ENCODE results near the gene DNAH10. TPM values are rescaled to one million over a fixed set of nuclear protein-coding genes. Genes with fewer than 3 reads are reported as not detected.

The DNAH10 gene
- total and polyA plus RNA-seq, 2 experiments from 2014 or later: 0.22 to 0.60 TPM

- TF ChIP-seq CTCF (IDR thresholded peaks at IDR 0.05; ENCODE audit: poor library complexity): no peak
- no peak for TF ChIP-seq EZH2 (IDR thresholded peaks at IDR 0.05; ENCODE audit: borderline replicate concordance)
- no peak for TF ChIP-seq EZH2phosphoT487 (IDR thresholded peaks at IDR 0.05; ENCODE audit: low read depth, severe bottlenecking, unreplicated experiment)
- 93% methylated on average over 7 of the region's 7 CpGs for WGBS (ENCODE audit: low lambda C conversion rate, missing lambda C conversion rate)
- Histone ChIP-seq H3K4me3 (no peak overlapping the region), H3K9me2 (replicated peaks; ENCODE audit: insufficient read depth) (no peaks in the 10 kb centered on the region), H3K4me1 (ENCODE audit: insufficient read depth) (no peaks in the 10 kb centered on the region), H3K36me3 (replicated peaks; ENCODE audit: insufficient read depth, low read depth) (no peaks in the 10 kb centered on the region), H3K27ac (no peak overlapping the region), H3K4me2 (no peak overlapping the region), H3K9me3 (ENCODE audit: low read depth) (no peaks in the 10 kb centered on the region), H2AFZ (no peak overlapping the region), H3K27me3 (no peaks in the 10 kb centered on the region), H4K20me1 (ENCODE audit: insufficient read depth, poor library complexity, severe bottlenecking) (no peaks in the 10 kb centered on the region), H3K79me2 (no peaks in the 10 kb centered on the region)
- DNase-seq (ENCODE audit: low spot score): no peak
Observed at GRCh38 chr12:123935956-123936355, 173.9 kb downstream of the DNAH10 start.

- H3K79me2 ChIP-seq: no peaks in the 10 kb centered on the region
- H3K27ac ChIP-seq: no peak overlapping the region
- H3K9me2 ChIP-seq (replicated peaks; ENCODE audit: insufficient read depth): no peaks in the 10 kb centered on the region
- H3K27me3 ChIP-seq: no peaks in the 10 kb centered on the region
- no peak for TF ChIP-seq CTCF (IDR thresholded peaks at IDR 0.05; ENCODE audit: poor library complexity)
- TF ChIP-seq EZH2phosphoT487 (IDR thresholded peaks at IDR 0.05; ENCODE audit: low read depth, severe bottlenecking, unreplicated experiment): no peak
- TF ChIP-seq EZH2 (IDR thresholded peaks at IDR 0.05; ENCODE audit: borderline replicate concordance): no peak
- no peaks in the 10 kb centered on the region for H4K20me1 ChIP-seq (ENCODE audit: insufficient read depth, poor library complexity, severe bottlenecking)
- WGBS (ENCODE audit: low lambda C conversion rate, missing lambda C conversion rate): 98% methylated on average over 18 of the region's 18 CpGs
- H3K36me3 ChIP-seq (replicated peaks; ENCODE audit: insufficient read depth, low read depth): no peaks in the 10 kb centered on the region
- no peak overlapping the region for H3K4me2 ChIP-seq
- H3K4me1 ChIP-seq (ENCODE audit: insufficient read depth): no peaks in the 10 kb centered on the region
- no peak overlapping the region for H2AFZ ChIP-seq
- DNase-seq (ENCODE audit: low spot score): no peak
- H3K9me3 ChIP-seq (ENCODE audit: low read depth): no peaks in the 10 kb centered on the region
- H3K4me3 ChIP-seq: no peak overlapping the region
Observed at GRCh38 chr12:123936471-123936870, 174.4 kb downstream of the DNAH10 start.

- Histone ChIP-seq H3K4me3 (no peak overlapping the region), H3K9me2 (replicated peaks; ENCODE audit: insufficient read depth) (no peaks in the 10 kb centered on the region), H3K4me2 (no peak overlapping the region), H3K79me2 (no peaks in the 10 kb centered on the region), H2AFZ (no peak overlapping the region), H3K27me3 (no peaks in the 10 kb centered on the region), H3K4me1 (ENCODE audit: insufficient read depth) (no peaks in the 10 kb centered on the region), H4K20me1 (ENCODE audit: insufficient read depth, poor library complexity, severe bottlenecking) (no peaks in the 10 kb centered on the region), H3K9me3 (ENCODE audit: low read depth) (no peaks in the 10 kb centered on the region), H3K27ac (no peak overlapping the region), H3K36me3 (replicated peaks; ENCODE audit: insufficient read depth, low read depth) (no peaks in the 10 kb centered on the region)
- WGBS (ENCODE audit: low lambda C conversion rate, missing lambda C conversion rate): 96% methylated on average over 39 of the region's 46 CpGs
- no peak for TF ChIP-seq EZH2 (IDR thresholded peaks at IDR 0.05; ENCODE audit: borderline replicate concordance)
- TF ChIP-seq CTCF (IDR thresholded peaks at IDR 0.05; ENCODE audit: poor library complexity): no peak
- no peak for TF ChIP-seq EZH2phosphoT487 (IDR thresholded peaks at IDR 0.05; ENCODE audit: low read depth, severe bottlenecking, unreplicated experiment)
- no peak for DNase-seq (ENCODE audit: low spot score)
Observed at GRCh38 chr12:123936956-123937706, 175.0 kb downstream of the DNAH10 start.
